Ovary (tissue), 3 donors: Measurements from ENCODE around the gene NAT8.

Experiments used
- EP300 ChIP-seq: sonication (generic); formaldehyde crosslinking; IDR thresholded peaks from one replicate; pipeline ENCODE4 v1.6.1; 2017; ENCODE audit warnings: antibody characterized with exemption
- POLR2A ChIP-seq: fragments of 450-650 bp; IDR thresholded peaks from one replicate; pipeline ENCODE4 v1.6.1; 2017; ENCODE audit warnings: antibody characterized with exemption, mild to moderate bottlenecking, moderate library complexity
- TF ChIP-seq, protein P1 (sequence below), 3 donors: fragments of 450-650 bp in 2 of 3; fragments of 200-600 bp in 1 of 3; IDR thresholded peaks; one replicate each; pipeline versions ENCODE4 v1.5.1 to v1.8.0; 2016 to 2022; ENCODE audit warnings: antibody characterized with exemption in 3 of 3, mild to moderate bottlenecking in 1 of 3
- donor health status: DM: no; HTN: no; CAD: no.

DNA sequence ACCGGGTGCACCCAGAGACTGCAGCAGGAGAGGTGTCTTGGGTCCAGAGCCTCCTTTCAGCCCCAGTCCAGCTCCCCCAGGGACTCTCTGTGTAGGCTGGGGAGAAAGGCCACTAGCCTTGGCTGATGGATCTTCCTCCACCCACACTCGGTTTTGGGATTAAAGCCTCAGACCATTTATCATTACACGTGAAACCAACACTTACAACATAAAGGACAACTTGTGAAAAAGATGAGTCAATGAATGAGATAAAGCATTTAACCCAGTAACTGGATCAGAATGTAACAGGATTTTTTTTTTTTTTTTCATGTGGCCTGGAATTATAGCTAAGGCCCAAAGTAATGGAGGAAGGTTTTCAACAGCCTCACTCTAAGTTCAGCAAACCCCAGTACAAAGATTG lies 32.1 kb downstream of the NAT8 start:
- TF ChIP-seq, protein P1, sequence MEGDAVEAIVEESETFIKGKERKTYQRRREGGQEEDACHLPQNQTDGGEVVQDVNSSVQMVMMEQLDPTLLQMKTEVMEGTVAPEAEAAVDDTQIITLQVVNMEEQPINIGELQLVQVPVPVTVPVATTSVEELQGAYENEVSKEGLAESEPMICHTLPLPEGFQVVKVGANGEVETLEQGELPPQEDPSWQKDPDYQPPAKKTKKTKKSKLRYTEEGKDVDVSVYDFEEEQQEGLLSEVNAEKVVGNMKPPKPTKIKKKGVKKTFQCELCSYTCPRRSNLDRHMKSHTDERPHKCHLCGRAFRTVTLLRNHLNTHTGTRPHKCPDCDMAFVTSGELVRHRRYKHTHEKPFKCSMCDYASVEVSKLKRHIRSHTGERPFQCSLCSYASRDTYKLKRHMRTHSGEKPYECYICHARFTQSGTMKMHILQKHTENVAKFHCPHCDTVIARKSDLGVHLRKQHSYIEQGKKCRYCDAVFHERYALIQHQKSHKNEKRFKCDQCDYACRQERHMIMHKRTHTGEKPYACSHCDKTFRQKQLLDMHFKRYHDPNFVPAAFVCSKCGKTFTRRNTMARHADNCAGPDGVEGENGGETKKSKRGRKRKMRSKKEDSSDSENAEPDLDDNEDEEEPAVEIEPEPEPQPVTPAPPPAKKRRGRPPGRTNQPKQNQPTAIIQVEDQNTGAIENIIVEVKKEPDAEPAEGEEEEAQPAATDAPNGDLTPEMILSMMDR (IDR thresholded peaks at IDR 0.05), result no peak
- TF ChIP-seq EP300 (no peak), POLR2A (no peak)
